ENCODE results near the gene CCDC40.

DNA sequence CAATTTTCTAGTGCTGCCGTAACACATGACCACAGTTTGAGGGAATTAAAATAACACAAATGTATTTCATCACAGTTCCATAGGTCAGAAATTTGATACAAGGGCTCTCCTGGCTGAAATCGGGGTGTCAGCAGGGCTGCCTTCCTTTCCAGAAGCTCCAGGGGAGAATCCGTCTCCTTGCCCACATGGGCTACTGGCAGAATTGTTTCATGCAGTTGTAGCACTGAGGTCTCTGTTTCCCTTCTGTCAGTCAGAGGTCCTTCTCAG lies 89.9 kb downstream of the CCDC40 start:
- TF ChIP-seq POLR2A (IDR thresholded peaks at IDR 0.05) (no peak), POLR2AphosphoS5 (IDR thresholded peaks at IDR 0.05) (no peak)
- TF ChIP-seq, protein P1, sequence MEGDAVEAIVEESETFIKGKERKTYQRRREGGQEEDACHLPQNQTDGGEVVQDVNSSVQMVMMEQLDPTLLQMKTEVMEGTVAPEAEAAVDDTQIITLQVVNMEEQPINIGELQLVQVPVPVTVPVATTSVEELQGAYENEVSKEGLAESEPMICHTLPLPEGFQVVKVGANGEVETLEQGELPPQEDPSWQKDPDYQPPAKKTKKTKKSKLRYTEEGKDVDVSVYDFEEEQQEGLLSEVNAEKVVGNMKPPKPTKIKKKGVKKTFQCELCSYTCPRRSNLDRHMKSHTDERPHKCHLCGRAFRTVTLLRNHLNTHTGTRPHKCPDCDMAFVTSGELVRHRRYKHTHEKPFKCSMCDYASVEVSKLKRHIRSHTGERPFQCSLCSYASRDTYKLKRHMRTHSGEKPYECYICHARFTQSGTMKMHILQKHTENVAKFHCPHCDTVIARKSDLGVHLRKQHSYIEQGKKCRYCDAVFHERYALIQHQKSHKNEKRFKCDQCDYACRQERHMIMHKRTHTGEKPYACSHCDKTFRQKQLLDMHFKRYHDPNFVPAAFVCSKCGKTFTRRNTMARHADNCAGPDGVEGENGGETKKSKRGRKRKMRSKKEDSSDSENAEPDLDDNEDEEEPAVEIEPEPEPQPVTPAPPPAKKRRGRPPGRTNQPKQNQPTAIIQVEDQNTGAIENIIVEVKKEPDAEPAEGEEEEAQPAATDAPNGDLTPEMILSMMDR (IDR thresholded peaks at IDR 0.05) = no peak
